ENCODE results near the gene PNLDC1. TPM values are rescaled to one million over a fixed set of nuclear protein-coding genes. Genes with fewer than 3 reads are reported as not detected.

Gene PNLDC1
- total RNA-seq, 1 donor from 2014 or later = 0.11 TPM

DNA sequence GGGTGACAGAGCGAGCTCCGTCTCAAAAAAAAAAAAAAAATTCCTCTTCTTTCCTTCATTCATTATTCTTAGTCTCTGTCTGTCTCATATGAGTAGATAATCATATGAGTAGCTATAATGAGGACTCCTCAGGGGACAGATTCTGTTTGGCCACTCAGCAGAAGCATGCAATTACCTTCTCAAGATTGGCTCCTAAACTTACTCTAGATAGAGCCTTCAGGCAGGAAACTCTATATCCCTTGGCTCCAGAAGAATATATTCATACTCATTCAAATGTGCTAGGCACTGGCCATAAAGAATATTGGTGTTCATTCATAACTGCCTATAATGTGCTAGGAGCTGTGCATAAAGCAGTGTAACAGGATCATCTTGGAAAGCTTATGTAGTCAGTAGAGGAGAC, 40.4 kb upstream of the PNLDC1 start:
- Histone ChIP-seq H2AFZ (ENCODE audit: low read depth, low read length) (no peak overlapping the region), H3K4me2 (ENCODE audit: low read length) (peak overlapping the region; percentile 98), H3K36me3 (ENCODE audit: insufficient read depth, low read length) (peaks cover 30% of the 10 kb centered on the region), H3K27me3 (ENCODE audit: insufficient read depth, low read length) (no peaks in the 10 kb centered on the region), H3K79me2 (ENCODE audit: insufficient read depth, low read length) (peaks cover 22% of the 10 kb centered on the region), H3K9me3 (ENCODE audit: insufficient read depth, low read depth, low read length) (no peaks in the 10 kb centered on the region), H3K9ac (ENCODE audit: low read length) (peak overlapping the region; percentile 86), H3K4me1 (ENCODE audit: insufficient read depth, low read length) (peaks cover 42% of the 10 kb centered on the region), H3K4me3 (ENCODE audit: insufficient read depth, low read depth, low read length) (no peak overlapping the region), H4K20me1 (ENCODE audit: insufficient read depth, low read length) (peaks cover 20% of the 10 kb centered on the region), H3K27ac (ENCODE audit: low read depth, low read length) (peak overlapping the region; percentile 91)
- Mint-ChIP-seq H3K4me1 (ENCODE audit: low read depth, unreplicated experiment) (peaks cover 37% of the 10 kb centered on the region), H3K4me3 (ENCODE audit: unreplicated experiment) (no peak overlapping the region), H3K27ac (ENCODE audit: unreplicated experiment) (peak overlapping the region; percentile 99), H3K36me3 (ENCODE audit: low read depth, unreplicated experiment) (peaks cover 24% of the 10 kb centered on the region), H3K9me3 (ENCODE audit: unreplicated experiment) (no peaks in the 10 kb centered on the region), H3K27me3 (ENCODE audit: low read depth, unreplicated experiment) (no peaks in the 10 kb centered on the region)
- TF ChIP-seq EZH2 (IDR thresholded peaks at IDR 0.05; ENCODE audit: insufficient read depth, low read length) = no peak
- no peak for TF ChIP-seq CTCF (IDR thresholded peaks at IDR 0.05; ENCODE audit: insufficient read depth, low read depth, low read length)
- no peak for DNase-seq (ENCODE audit: low read depth)
- no peak for FAIRE-seq

DNA sequence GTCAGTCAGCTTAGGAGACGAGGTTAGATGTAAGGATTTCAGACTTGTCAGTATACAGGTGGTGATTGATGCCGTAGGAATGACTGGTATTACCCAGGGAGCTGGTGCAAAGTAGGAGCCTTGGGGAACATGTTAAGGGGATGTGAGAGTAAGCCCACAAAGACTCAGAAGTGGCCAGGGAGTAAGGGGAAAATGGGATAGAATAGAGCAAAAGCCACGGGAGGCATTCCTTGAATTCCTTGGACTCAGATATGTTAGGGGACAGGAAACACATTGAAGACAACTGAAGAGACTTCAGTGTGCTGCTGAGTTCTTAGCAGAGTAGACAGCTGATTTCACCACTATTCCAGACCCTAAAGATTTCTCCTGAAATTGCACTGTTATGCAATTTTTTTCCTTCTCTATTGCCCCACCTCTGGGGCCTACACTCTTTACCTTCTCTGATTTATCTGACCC, 39.4 kb upstream of the PNLDC1 start:
- H3K4me1 Mint-ChIP-seq (ENCODE audit: low read depth, unreplicated experiment) = peaks cover 33% of the 10 kb centered on the region
- peak overlapping the region; percentile 70 for H3K4me3 Mint-ChIP-seq (ENCODE audit: unreplicated experiment)
- H3K4me2 ChIP-seq (ENCODE audit: low read length) = peak overlapping the region; percentile 98
- H3K79me2 ChIP-seq (ENCODE audit: insufficient read depth, low read length) = peaks cover 18% of the 10 kb centered on the region
- no peaks in the 10 kb centered on the region for H3K27me3 ChIP-seq (ENCODE audit: insufficient read depth, low read length)
- peaks cover 12% of the 10 kb centered on the region for H4K20me1 ChIP-seq (ENCODE audit: insufficient read depth, low read length)
- H3K27ac ChIP-seq (ENCODE audit: low read depth, low read length) = peak overlapping the region; percentile 91
- peak overlapping the region; percentile 86 for H3K9ac ChIP-seq (ENCODE audit: low read length)
- peak; percentile 77 for DNase-seq (ENCODE audit: low read depth)
- no peaks in the 10 kb centered on the region for H3K9me3 Mint-ChIP-seq (ENCODE audit: unreplicated experiment)
- H3K27ac Mint-ChIP-seq (ENCODE audit: unreplicated experiment) = peak overlapping the region; percentile 99
- peak overlapping the region; percentile 87 for H3K4me3 ChIP-seq (ENCODE audit: insufficient read depth, low read depth, low read length)
- no peaks in the 10 kb centered on the region for H3K9me3 ChIP-seq (ENCODE audit: insufficient read depth, low read depth, low read length)
- TF ChIP-seq CTCF (IDR thresholded peaks at IDR 0.05; ENCODE audit: insufficient read depth, low read depth, low read length) = no peak
- no peak for TF ChIP-seq EZH2 (IDR thresholded peaks at IDR 0.05; ENCODE audit: insufficient read depth, low read length)
- H3K27me3 Mint-ChIP-seq (ENCODE audit: low read depth, unreplicated experiment) = no peaks in the 10 kb centered on the region
- peaks cover 42% of the 10 kb centered on the region for H3K4me1 ChIP-seq (ENCODE audit: insufficient read depth, low read length)
- peaks cover 20% of the 10 kb centered on the region for H3K36me3 Mint-ChIP-seq (ENCODE audit: low read depth, unreplicated experiment)
- H2AFZ ChIP-seq (ENCODE audit: low read depth, low read length) = no peak overlapping the region
- H3K36me3 ChIP-seq (ENCODE audit: insufficient read depth, low read length) = peaks cover 25% of the 10 kb centered on the region
- peak; percentile 56 for FAIRE-seq

- no peaks in the 10 kb centered on the region for H3K9me3 ChIP-seq (ENCODE audit: insufficient read depth, low read depth, low read length)
- Mint-ChIP-seq H3K27ac (ENCODE audit: unreplicated experiment) (peak overlapping the region; percentile 99), H3K27me3 (ENCODE audit: low read depth, unreplicated experiment) (no peaks in the 10 kb centered on the region), H3K9me3 (ENCODE audit: unreplicated experiment) (no peaks in the 10 kb centered on the region), H3K4me3 (ENCODE audit: unreplicated experiment) (peak overlapping the region; percentile 70), H3K36me3 (ENCODE audit: low read depth, unreplicated experiment) (peaks cover 18% of the 10 kb centered on the region), H3K4me1 (ENCODE audit: low read depth, unreplicated experiment) (peaks cover 33% of the 10 kb centered on the region)
- peaks cover 23% of the 10 kb centered on the region for H3K36me3 ChIP-seq (ENCODE audit: insufficient read depth, low read length)
- DNase-seq (ENCODE audit: low read depth) (no peak), FAIRE-seq (no peak)
- H4K20me1 ChIP-seq (ENCODE audit: insufficient read depth, low read length) = peaks cover 12% of the 10 kb centered on the region
- H3K9ac ChIP-seq (ENCODE audit: low read length) = peak overlapping the region; percentile 86
- no peak for TF ChIP-seq CTCF (IDR thresholded peaks at IDR 0.05; ENCODE audit: insufficient read depth, low read depth, low read length)
- no peak for TF ChIP-seq EZH2 (IDR thresholded peaks at IDR 0.05; ENCODE audit: insufficient read depth, low read length)
- H3K79me2 ChIP-seq (ENCODE audit: insufficient read depth, low read length) = peaks cover 18% of the 10 kb centered on the region
- H3K4me3 ChIP-seq (ENCODE audit: insufficient read depth, low read depth, low read length) = peak overlapping the region; percentile 87
- H3K4me2 ChIP-seq (ENCODE audit: low read length) = peak overlapping the region; percentile 98
- peak overlapping the region; percentile 91 for H3K27ac ChIP-seq (ENCODE audit: low read depth, low read length)
- H3K4me1 ChIP-seq (ENCODE audit: insufficient read depth, low read length) = peaks cover 42% of the 10 kb centered on the region
- no peaks in the 10 kb centered on the region for H3K27me3 ChIP-seq (ENCODE audit: insufficient read depth, low read length)
- peak overlapping the region; percentile 29 for H2AFZ ChIP-seq (ENCODE audit: low read depth, low read length)
Observed at GRCh38 chr6:159761129-159761872, 38.8 kb upstream of the PNLDC1 start.
